GF-D8 (cell line): ENCODE results near the gene MYO5C.

Experiments
- DNase-seq: peaks from one replicate; lab custom pipeline; 2025; lab: John Stamatoyannopoulos, UW

The MYO5C gene

DNA sequence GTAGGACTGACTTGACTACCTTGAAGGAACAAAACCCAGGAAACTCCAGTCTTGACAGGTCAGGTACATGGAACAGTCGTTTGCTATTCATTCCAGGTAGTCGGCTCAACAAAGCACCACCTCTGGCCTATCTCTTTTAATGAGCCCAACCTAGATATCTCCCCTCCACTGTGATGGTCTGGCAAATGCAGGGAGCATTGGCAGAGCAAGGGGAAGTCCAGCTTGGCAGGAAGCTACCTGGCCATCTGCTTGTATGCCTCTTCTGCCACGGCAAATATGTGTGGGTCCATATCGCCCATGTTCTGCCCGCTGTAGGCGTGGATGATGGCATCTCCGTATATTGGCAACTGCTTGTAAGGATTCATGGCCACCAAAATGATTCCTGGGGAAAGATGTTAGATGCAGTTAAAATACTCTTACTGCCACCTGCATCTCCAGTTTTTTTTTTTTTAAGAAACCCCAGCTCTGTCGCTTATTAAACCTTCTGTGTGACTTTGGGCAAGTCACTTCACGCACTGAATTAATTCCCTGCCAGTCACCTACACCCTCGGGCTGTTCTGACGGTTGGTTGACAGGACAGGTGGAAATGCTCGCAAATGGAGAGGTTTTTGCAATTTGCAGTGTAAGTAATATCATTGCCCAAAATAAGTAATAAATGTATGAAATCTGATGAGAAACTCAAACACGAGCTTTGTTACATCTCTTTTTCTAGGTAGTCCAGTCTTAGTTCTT, 16.8 kb downstream of the MYO5C start:
- no peak for DNase-seq

GRCh38 chr15:52278135-52278534, 17.5 kb downstream of the MYO5C start:
- DNase-seq = no peak

DNA sequence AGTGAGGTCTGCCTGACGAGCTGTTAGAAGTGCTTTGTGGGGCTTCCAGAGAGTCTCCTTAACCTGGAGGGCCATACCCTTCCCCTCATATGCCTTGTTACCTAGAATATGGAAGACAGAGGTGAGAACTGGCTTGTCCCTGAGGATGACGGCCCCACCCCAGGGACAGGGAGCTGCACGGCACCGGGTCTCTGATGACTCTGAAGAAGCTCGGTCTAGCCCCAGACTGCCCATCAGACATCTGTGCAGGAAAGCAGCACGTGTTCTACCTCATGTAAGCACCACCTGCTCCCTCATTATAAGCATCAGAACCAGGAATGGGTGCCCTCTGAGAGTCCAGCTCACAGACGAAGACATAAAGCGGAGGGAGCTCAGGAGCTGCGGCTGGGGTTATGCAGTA, 18.0 kb downstream of the MYO5C start:
- DNase-seq = no peak

DNA sequence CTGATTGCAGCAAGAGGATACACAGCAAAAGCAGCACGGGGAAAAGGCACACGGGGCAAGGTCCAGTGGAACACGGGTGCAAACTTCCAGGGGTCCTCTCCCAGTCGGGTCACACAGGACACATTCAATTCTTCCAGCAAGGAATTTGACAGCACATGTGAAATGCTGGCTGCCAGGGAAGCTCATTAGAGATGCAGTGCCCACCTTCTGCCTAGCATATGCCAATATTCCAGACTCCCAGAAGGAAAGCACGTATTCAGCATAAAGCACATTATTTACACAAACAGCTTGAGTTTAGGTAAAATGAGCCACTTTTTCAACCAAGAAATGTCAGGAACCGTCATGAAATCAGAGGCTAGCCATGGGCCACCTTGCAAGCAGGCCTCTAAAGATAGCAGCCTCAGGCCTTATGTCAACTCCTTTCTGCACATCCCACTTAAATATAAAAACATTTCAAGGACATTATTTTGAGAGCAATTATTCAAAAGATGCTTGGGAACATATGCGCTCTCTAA, 19.3 kb downstream of the MYO5C start:
- no peak for DNase-seq

DNA sequence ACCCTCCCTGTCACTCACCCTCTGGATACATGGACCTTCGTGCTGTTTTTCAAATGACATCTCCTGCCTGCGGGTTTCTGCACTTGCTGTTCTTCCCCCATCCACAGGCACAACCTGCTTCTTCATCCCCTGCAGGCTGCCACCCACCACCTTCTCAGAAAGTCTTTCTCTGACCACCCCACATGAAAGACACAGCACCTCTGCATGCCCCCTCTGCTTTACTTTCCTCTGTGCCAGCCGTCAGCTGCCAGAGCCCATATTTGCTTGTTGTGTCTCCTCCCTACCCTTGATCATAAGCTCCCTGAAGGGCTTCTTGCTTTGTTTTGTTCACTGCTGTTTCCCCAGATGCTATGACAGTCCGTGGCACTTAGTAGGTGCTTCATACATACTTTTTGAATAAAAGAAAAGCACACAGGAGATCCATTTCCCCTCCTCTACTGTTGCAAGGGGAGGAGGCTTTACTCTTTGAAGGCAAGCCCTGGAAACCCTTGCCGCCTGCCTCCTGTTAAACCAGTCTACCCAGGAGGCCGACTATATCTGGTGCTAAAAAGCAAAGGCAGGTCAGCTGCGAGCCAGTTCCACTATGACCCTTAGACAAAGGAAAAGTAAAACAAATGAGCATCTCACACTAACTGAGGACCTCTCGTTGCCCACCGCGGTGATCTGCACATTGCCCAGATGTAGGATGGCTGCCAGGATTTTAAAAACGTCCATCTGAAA, 31.9 kb downstream of the MYO5C start:
- DNase-seq = no peak

DNA sequence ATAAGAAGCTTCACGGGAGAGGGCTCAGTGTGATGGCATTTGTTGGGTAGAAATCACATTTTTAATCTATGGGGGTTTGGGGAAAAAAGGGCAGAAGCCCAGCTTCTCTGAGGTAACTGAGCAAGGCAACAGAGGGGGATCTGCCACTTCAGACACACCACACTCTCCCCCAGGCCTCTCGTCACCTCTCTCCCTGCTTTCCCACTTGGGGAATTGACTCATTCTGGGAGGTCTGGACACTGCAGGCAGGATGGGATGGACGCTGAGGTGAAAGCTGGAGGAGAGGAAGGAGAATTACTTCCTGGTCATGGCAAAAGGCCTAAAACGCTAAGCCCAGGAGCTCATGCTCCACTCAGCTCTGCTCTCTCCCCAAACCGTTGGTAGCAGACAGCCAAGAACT, 33.2 kb downstream of the MYO5C start:
- no peak for DNase-seq

DNA sequence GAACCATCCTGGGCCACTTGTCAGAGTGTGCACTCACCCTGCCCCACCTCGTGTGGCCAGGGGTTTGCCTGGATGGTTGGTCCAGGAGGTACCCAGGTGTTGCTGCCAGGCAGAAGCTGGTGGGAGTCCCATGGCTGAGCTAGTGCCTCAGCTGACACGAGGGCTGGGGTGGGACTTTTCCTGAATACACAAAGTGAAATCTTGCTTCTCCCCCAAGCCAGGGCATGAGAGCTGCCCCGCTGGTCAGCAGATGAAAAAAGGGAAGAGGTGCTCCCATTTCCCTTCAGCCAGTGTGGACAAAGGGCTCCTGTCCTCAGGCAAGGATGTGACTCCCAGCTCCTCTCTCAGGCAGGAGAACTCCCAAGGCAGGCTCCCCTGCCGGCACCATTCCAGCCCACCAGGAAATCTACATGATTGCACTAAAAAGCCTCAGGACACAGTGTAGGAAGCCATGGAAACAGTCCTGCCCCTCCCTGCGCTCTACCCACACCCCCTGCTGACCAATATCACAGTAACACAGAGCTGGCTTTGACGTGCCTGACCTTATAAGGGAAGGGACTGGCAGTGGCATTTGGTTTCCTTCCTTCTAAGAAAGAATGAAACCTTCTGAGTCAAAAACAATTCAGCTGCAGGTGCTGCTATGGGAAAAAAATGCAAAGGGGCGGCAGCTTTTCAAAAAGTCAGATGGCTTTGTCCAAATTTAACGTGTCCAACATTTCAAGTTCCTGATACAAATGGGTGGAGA, 33.9 kb downstream of the MYO5C start:
- DNase-seq = no peak

- no peak for DNase-seq
Observed at GRCh38 chr15:52261026-52261425, 34.6 kb downstream of the MYO5C start.

DNA sequence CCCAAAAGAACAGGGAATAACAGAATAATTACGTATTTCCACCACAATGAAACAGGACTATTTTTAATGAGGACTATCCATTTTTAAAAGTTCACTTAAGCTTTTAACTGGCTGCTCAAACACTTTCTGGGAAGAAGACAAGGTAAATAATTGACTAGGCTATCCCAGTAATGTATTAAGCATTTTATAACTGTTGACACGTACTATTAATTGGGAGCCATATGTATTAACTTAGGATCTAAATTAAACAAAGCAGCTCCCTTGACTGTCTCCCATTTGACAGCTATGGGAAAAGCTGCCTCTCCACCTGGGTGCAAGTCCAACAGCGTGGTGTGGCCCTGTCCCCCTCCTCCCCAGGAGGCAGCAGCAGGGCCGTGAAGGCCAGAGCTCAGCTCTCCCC, 36.1 kb downstream of the MYO5C start:
- DNase-seq = no peak

DNA sequence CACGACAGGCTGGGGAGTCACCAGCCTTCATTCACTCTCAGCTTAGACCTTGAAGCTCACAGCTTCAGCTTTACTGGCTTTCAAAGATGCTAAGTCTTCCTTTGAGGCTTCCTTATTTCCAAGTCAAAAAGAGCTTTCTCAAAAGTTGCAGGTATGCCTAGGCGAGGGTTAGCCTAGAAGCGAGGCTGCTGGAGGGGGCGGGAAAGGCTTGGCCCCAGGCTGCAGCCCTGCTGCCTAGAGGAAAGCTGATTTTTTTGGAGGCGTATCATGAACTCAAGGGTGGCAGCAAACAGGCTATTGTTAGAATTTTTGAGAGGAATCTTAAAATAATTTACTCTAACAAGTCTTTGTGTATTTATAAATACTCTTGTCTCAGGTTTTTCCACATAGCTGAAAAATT, 37.1 kb downstream of the MYO5C start:
- DNase-seq = no peak

DNA sequence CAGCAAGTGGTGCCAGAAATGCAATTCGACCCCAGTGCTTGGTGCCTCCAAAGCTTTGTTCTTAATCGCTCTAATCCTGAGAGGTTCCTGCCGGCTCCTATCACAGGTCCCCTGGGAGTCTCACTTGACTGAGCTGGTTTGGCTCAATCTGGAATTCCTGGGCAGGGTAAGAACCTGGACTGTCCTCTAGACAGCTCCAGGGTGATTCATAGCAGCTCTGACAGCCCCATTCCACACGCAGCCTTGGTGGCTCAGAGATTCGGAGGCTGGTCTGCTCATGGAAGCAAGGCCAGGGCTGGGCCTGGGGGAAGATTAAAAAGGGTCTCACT, 37.9 kb downstream of the MYO5C start:
- no peak for DNase-seq

GRCh38 chr15:52256930-52257733, 38.5 kb downstream of the MYO5C start:
- DNase-seq = no peak

GRCh38 chr15:52256366-52256765, 39.2 kb downstream of the MYO5C start:
- DNase-seq = no peak

GRCh38 chr15:52255935-52256334, 39.7 kb downstream of the MYO5C start:
- DNase-seq = no peak

DNA sequence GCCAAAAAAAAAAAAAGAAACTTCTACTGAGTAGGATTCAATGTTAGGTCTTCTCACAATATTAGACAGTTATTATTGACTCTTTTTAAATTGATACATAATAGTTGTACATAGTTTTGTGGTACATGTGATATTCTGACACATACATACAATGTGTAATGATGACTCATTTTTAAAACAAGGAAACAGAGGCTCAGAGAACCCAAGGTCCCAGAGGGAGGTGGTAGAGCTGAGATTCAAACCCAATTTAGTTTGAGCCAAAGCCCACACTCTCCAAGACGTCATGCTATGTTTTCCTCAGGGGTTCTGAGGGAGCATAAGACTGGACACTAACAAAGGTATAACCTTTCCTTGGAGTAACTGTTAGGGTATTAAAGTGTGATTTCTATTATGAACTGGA, 40.6 kb downstream of the MYO5C start:
- DNase-seq = no peak

DNA sequence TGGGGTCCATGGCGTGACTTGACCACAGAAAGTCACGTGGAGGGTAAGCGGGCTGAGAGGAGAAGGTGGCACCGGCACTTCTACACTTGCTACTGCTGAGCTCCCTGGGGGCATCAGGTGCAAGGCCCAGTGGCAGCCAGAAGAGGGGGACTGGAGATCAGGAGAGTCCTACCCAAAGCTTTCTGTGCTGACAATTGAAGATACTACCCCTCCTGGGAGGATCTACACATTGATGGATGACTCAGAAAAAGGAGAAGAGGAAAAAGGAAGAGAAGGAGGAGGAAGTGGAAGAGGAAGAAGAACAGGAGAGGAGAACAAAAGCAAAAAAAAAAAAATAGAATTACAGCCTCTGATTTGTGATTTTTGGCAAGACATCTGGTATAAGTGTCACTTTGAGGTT, 41.2 kb downstream of the MYO5C start:
- no peak for DNase-seq

- DNase-seq = no peak
Observed at GRCh38 chr15:52252781-52253180, 42.8 kb downstream of the MYO5C start.

DNA sequence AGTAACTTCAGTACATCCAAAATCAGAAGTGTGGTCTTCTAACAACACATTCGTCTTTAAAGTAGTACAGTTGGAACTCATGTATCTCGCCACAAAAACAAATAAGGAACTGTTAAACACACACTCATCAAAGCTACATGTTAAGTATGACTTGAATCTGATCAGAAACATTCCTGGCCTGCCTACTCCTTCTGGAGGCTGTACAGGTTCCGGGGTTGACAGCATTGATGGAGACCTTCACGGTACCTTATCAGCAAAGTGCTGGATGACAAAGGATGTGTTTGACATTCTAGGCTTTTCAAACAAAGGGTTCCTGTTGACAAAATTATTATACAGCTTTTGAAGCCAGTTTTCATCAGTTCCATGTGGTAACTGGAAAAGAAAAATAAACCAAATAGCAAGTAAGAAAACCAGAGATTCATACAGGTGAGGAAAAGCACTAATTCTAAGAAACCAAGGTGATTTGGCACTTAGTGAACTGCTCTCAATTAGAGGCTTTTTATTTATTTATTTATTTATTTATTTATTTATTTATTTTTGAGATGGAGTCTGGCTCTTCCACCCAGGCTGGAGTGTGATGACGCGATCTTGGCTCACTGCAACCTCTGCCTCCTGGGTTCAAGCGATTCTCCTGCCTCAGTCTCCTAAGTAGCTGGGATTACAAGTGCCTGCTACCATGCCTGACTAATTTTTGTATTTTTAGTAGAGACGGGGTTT, 44.3 kb downstream of the MYO5C start:
- DNase-seq = no peak

- no peak for DNase-seq
Observed at GRCh38 chr15:52247461-52247860, 48.1 kb downstream of the MYO5C start.

DNA sequence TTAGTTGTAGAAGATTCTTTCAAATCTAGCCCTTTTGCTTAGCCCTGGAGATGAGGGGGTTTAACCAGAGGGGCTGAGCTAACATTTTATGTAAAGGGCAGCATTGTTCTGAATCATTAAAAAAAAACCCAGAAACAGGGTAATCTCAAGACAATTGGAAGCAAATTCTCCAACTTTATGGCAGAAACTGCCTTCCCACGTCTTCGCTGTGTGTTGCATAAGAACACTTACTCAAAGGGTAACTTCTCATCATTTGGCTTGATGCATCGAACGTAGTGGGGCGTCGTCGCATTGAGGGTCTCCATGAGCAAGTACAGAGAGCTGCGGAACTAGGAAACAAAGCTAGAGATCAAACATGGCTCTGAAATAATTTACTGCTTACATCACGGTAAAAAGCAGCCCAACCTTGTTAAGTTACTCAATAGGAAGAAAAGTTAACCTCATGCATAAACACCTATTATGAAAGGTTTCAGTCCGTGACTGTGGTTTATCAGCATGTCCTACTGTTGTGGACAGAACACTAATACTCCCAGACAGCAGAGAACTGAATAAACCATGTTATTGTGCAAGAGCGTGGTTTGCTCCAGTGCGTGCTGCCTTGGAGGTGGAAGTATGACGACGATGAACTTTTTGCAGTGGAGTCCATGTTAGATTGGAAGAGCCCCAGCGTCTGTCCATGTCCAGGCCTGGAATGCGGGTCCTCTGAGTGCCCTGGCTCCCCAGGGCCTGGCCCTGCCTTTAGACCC, 48.7 kb downstream of the MYO5C start:
- no peak for DNase-seq
